Iris pigment epithelial cell (primary cell): Measurements from ENCODE around the gene TUBD1.
"Not testable (repeated sequence)": the region's sequence is repeated elsewhere in the genome, so short reads cannot be mapped to it uniquely, and the experiment has no call there.

Experiments used
- DNase-seq: peaks from one replicate; pipeline ENCODE4 v3.0.0-alpha.2; 2011; ENCODE audit warnings: low read depth

TUBD1 gene

GRCh38 chr17:59844884-59845594, 47.7 kb downstream of the TUBD1 start:
- peak; percentile 71 for DNase-seq

- peak; percentile 95 for DNase-seq
Measured at GRCh38 chr17:59842901-59843652, 49.7 kb downstream of the TUBD1 start.

GRCh38 chr17:59841882-59842263, 50.9 kb downstream of the TUBD1 start:
- not testable (repeated sequence) for DNase-seq

GRCh38 chr17:59841091-59841881, 51.5 kb downstream of the TUBD1 start:
- DNase-seq, result peak; percentile 52

GRCh38 chr17:59840329-59841090, 52.2 kb downstream of the TUBD1 start:
- peak; percentile 49 for DNase-seq

GRCh38 chr17:59839651-59840328, 53.0 kb downstream of the TUBD1 start:
- peak; percentile 47 for DNase-seq

- DNase-seq, result peak; percentile 63
Measured at GRCh38 chr17:59838052-59838916, 54.5 kb downstream of the TUBD1 start.

- peak; percentile 100 for DNase-seq
Measured at GRCh38 chr17:59837308-59838051, 55.3 kb downstream of the TUBD1 start.

GRCh38 chr17:59832883-59833379, 59.8 kb downstream of the TUBD1 start:
- peak; percentile 70 for DNase-seq

GRCh38 chr17:59830846-59831486, 61.8 kb downstream of the TUBD1 start:
- no peak for DNase-seq

GRCh38 chr17:59830007-59830630, 62.6 kb downstream of the TUBD1 start:
- peak; percentile 77 for DNase-seq

GRCh38 chr17:59829217-59830006, 63.3 kb downstream of the TUBD1 start:
- peak; percentile 100 for DNase-seq

- not testable (repeated sequence) for DNase-seq
Measured at GRCh38 chr17:59828819-59829216, 63.9 kb downstream of the TUBD1 start.

GRCh38 chr17:59828478-59828760, 64.3 kb downstream of the TUBD1 start:
- no peak for DNase-seq

GRCh38 chr17:59827721-59828477, 64.8 kb downstream of the TUBD1 start:
- no peak for DNase-seq

- DNase-seq, result no peak
Measured at GRCh38 chr17:59826706-59827453, 65.9 kb downstream of the TUBD1 start.
